ENCODE data around the gene COL18A1.

COL18A1 gene

GRCh38 chr21:45403133-45403824 lies 1.7 kb upstream of the COL18A1 start:
- DNase-seq, result no peak

- no peak for DNase-seq
Observed at GRCh38 chr21:45403825-45404729, 888 bp upstream of the COL18A1 start.

- DNase-seq, result no peak
Observed at GRCh38 chr21:45405271-45405818, 380 bp downstream of the COL18A1 start.

- no peak for DNase-seq
Observed at GRCh38 chr21:45405819-45406762, 1.1 kb downstream of the COL18A1 start.

- DNase-seq, result no peak
Observed at GRCh38 chr21:45406801-45407628, 2.0 kb downstream of the COL18A1 start.

- no peak for DNase-seq
Observed at GRCh38 chr21:45407629-45408247, 2.8 kb downstream of the COL18A1 start.

GRCh38 chr21:45408271-45408791 lies 3.4 kb downstream of the COL18A1 start:
- DNase-seq, result no peak

GRCh38 chr21:45408801-45409261 lies 3.9 kb downstream of the COL18A1 start:
- DNase-seq, result no peak

GRCh38 chr21:45409466-45410150 lies 4.6 kb downstream of the COL18A1 start:
- DNase-seq, result no peak

GRCh38 chr21:45410151-45410864 lies 5.3 kb downstream of the COL18A1 start:
- no peak for DNase-seq

- no peak for DNase-seq
Observed at GRCh38 chr21:45410865-45411809, 6.2 kb downstream of the COL18A1 start.

- DNase-seq, result no peak
Observed at GRCh38 chr21:45411810-45412206, 6.8 kb downstream of the COL18A1 start.

- DNase-seq, result no peak
Observed at GRCh38 chr21:45412491-45412890, 7.5 kb downstream of the COL18A1 start.

GRCh38 chr21:45412909-45413611 lies 8.1 kb downstream of the COL18A1 start:
- DNase-seq, result no peak

GRCh38 chr21:45413922-45414321 lies 9.0 kb downstream of the COL18A1 start:
- DNase-seq, result no peak

GRCh38 chr21:45414396-45415187 lies 9.6 kb downstream of the COL18A1 start:
- DNase-seq, result no peak

Measured in NCI-H2081 treated with DMSO at 0.1 percent for 48 hours (cell line).